GM12865 (cell line): ENCODE data around the gene CASZ1.

Experiments used
- DNase-seq: peaks from one replicate; pipeline ENCODE4 v3.0.0; 2010; ENCODE audit warnings: low read depth
- H3K4me3 ChIP-seq: 2 replicates; pipeline ENCODE4 v1.5.1; 2011; ENCODE audit warnings: mild to moderate bottlenecking, low read depth, low read length, control low read depth
- TF ChIP-seq, protein P1 (sequence below): IDR thresholded peaks from 2 replicates; pipeline ENCODE4 v1.5.1; 2011; ENCODE audit warnings: low read length, control low read depth, low read depth, inconsistent platforms; ENCODE audit not compliant: insufficient read depth; ENCODE audit errors: missing control alignments

The CASZ1 gene

DNA sequence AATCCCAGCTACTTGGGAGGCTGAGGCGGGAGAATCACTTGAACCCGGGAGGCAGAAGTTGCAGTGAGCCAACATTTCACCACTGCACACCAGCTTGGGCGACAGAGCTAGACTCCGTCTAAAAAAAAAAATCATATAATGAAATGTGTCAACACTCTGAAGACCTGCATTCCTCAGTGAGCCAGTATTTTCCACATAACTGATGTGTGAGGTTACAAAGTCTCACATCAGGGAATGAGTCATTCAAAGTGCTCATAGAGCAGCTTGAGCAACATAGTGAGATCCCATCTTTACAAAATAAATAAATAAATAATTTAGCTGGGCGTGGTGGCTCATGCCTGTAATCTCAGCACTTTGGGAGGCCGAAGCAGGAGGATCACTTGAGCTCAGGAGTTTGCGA, 65.5 kb downstream of the CASZ1 start:
- DNase-seq, result no peak
- no peak overlapping the region for H3K4me3 ChIP-seq
- TF ChIP-seq, protein P1, sequence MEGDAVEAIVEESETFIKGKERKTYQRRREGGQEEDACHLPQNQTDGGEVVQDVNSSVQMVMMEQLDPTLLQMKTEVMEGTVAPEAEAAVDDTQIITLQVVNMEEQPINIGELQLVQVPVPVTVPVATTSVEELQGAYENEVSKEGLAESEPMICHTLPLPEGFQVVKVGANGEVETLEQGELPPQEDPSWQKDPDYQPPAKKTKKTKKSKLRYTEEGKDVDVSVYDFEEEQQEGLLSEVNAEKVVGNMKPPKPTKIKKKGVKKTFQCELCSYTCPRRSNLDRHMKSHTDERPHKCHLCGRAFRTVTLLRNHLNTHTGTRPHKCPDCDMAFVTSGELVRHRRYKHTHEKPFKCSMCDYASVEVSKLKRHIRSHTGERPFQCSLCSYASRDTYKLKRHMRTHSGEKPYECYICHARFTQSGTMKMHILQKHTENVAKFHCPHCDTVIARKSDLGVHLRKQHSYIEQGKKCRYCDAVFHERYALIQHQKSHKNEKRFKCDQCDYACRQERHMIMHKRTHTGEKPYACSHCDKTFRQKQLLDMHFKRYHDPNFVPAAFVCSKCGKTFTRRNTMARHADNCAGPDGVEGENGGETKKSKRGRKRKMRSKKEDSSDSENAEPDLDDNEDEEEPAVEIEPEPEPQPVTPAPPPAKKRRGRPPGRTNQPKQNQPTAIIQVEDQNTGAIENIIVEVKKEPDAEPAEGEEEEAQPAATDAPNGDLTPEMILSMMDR, result no peak

DNA sequence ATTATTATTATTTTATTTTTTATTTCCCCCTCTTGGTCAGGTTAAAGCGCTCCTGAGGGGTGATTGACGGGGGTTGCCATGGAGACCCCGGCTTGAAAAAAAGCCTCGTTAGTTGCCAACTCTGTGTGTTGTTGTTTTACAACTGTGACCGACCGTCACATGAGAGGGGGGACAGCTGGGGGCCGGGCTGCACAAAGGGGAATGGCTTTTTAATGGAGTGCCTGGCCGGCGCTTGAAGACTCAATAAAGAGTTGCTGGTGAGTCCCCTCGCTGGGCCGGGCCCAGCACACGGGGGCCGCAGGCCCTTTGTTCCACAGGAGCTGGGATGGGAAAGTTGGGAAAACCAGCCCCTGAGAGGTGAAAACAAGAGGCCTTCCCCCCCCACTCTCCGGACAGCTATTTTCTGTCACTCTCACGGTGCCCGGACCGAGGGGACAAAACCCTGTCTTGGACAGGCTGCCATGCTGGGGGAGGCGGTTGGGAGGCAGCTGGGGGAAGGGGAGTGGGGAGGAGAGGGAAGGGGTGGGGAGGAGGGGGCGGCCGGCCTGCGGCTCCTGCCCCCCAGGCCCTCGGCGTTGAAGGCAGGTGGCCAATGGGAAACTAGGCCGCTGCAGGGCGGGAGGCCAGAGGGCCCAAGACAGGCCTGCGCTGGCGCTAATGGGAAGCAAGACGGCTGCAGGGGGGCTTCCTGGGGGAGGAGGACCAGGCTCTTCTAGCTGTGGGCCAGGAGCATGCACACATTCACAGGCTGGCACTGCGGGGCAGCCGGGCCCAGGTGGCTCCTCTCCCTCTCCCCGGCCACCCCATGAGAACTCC, 67.6 kb downstream of the CASZ1 start:
- no peak overlapping the region for H3K4me3 ChIP-seq
- no peak for DNase-seq
- TF ChIP-seq, protein P1, result no peak

DNA sequence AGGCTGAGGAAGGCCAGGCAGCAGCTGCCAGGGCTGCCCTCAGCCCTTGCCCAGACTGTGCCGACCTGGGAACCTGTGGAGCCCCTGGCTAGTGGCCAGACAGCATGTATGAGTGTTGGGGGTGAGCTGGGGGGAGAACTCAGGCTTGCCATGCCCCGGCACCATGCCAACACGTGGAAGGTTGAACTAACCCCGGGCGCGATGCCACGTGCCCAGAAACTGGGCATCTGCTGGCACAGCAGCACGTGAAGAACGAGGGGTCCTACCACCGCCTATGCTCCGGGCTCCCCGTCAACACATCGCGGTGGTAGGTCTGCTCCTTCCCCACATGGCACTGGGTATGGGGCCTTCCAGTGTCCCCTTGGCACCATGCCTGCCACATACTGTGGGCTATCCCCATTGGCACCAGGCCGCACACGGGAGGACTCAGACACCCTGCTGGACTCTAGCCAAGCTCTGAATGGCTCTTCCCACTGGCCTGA, 68.7 kb downstream of the CASZ1 start:
- TF ChIP-seq, protein P1, result no peak
- H3K4me3 ChIP-seq, result no peak overlapping the region
- DNase-seq, result no peak

DNA sequence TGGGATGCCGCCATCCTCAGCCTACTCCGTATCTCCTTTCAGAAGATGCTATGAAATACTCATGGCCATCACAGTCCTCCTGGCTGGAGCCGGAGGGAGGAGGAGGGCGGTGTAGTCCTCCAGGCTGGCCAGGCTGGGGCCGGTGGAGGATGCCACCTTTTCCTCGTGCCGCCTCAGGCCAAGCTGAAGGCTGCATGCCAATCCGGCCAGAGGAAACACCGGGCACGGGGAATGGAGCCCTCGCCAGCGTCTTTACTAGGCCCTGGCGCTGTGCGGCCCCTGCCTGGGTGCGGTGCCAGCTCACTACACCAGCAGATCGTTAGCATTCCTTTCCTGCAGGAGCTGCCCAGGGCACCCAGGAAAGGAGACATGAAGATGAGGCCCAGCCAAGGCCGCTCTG, 70.1 kb downstream of the CASZ1 start:
- DNase-seq, result no peak
- TF ChIP-seq, protein P1, result no peak
- no peak overlapping the region for H3K4me3 ChIP-seq

DNA sequence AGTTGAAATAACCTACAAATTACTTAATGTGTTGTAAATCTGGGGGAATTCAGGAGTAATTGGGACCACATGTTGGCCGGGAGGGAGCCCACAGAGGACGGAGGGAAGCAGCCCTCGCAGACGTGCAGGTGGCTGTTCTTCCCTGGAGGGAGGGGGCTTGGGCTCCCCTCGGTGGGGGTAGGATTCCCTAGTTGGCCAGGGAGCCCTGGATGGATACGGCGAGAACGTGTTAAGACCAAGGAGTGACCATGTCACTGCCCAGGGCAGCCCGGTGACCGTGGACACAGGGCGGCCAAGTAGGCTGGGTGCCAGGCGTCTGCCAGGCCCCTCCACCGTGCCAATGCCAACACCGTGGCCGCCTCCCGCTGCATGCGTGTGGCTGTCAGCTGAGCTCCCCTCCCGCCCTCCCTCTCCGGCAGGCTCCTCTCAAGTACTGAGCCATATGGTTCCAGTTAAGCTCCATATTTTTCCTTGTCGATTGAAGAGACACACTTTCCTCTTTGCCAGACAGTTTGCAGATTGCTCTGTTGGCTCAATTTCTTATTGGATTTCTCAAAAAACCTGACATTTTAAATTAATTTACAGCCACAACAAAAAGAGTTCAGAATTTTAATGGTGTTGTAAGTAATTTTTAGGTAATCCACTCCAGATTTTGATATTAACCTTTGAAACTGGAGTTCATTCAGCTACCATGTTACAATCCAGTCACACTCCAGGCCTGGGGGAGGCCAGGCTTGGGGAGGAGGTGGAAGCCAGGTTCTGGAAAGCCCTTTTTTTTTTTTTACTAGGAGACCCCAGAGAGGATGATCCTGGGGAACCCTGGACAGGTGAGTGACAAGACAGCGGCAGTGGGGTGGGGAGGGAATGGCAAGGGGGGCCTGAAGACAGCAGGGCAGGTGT, 71.2 kb downstream of the CASZ1 start:
- no peak for DNase-seq
- H3K4me3 ChIP-seq, result no peak overlapping the region
- TF ChIP-seq, protein P1, result no peak

DNA sequence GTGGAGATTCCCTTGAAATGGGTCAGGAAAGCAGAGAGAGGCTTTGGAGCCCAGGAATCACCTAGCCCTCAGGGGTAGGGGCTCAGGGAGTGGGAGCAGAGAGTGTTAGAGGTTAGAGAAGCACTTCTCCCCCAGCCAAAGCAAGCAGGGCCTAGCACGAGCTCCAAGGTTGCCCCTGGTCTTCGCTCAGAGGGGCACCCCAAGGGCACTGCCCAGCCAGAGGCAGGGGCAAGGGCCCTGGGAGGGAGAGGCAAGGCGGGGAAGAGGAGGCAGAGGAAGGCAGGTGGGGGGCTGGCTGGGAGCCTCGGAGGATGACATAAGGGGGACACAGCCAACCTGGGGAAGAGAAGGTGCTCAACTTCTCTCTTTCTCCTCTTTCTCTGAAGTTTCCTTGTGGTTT, 71.9 kb downstream of the CASZ1 start:
- DNase-seq, result no peak
- TF ChIP-seq, protein P1, result no peak
- H3K4me3 ChIP-seq, result no peak overlapping the region
